Muscle layer of duodenum (tissue), 2 donors: ENCODE results near the gene GIMAP2.
"Not testable (repeated sequence)": the region's sequence is repeated elsewhere in the genome, so short reads cannot be mapped to it uniquely, and the experiment has no call there.

ENCODE experiments used
- H3K27ac ChIP-seq: one replicate; pipeline ENCODE4 v1.7.0; 2013; ENCODE audit warnings: mild to moderate bottlenecking, low read length
- H3K27me3 ChIP-seq: one replicate; pipeline ENCODE4 v1.7.0; 2013; ENCODE audit warnings: low read depth, mild to moderate bottlenecking, control low read depth, low read length
- H3K36me3 ChIP-seq, 2 donors: one replicate each; pipeline ENCODE4 v1.7.0; 2013; ENCODE audit warnings: low read length in 2 of 2, control low read depth in 1 of 2, mild to moderate bottlenecking in 1 of 2; ENCODE audit not compliant: insufficient read depth in 2 of 2, control insufficient read depth in 1 of 2
- H3K4me1 ChIP-seq, 2 donors: one replicate each; pipeline ENCODE4 v1.7.0; 2013; ENCODE audit warnings: low read length in 2 of 2, mild to moderate bottlenecking in 2 of 2, control low read depth in 1 of 2, moderate library complexity in 1 of 2; ENCODE audit not compliant: insufficient read depth in 2 of 2, control insufficient read depth in 1 of 2
- H3K4me3 ChIP-seq, 2 donors: one replicate each; pipeline ENCODE4 v1.7.0; 2013; ENCODE audit warnings: low read length in 2 of 2, low read depth in 1 of 2, mild to moderate bottlenecking in 1 of 2
- H3K9me3 ChIP-seq, 2 donors: one replicate each; pipeline ENCODE4 v1.7.0; 2013; ENCODE audit warnings: low read length in 2 of 2, control low read depth in 1 of 2, mild to moderate bottlenecking in 1 of 2; ENCODE audit not compliant: control insufficient read depth in 1 of 2
- donor health status: healthy.

The GIMAP2 gene

DNA sequence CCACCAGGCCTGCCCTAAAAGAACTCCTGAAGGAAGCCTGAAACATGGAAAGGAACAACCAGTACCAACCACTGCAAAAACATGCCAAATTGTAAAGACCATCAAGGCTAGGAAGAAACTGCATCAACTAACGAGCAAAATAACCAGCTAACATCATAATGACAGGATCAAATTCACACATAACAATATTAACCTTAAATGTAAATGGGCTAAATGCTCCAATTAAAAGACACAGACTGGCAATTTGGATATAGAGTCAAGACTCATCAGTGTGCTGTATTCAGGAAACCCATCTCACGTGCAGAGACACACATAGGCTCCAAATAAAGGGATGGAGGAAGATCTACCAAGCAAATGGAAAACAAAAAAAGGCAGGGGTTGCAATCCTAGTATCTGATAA is 5.1 kb upstream of the GIMAP2 start:
- H3K4me3 ChIP-seq, H3K27ac ChIP-seq, H3K36me3 ChIP-seq, H3K9me3 ChIP-seq, H3K4me1 ChIP-seq, H3K27me3 ChIP-seq: not testable (repeated sequence)

GRCh38 chr7:150686030-150686631 is 625 bp downstream of the GIMAP2 start:
- H3K4me1 ChIP-seq, result peaks cover 0 to 5% of the 10 kb centered on the region in 2 donors
- no peaks in the 10 kb centered on the region for H3K9me3 ChIP-seq
- peaks cover 6 to 13% of the 10 kb centered on the region in 2 donors for H3K36me3 ChIP-seq
- H3K27ac ChIP-seq, result peak overlapping the region; percentile 97
- H3K27me3 ChIP-seq, result no peaks in the 10 kb centered on the region
- peak overlapping the region; percentile 60 to 75 for H3K4me3 ChIP-seq

DNA sequence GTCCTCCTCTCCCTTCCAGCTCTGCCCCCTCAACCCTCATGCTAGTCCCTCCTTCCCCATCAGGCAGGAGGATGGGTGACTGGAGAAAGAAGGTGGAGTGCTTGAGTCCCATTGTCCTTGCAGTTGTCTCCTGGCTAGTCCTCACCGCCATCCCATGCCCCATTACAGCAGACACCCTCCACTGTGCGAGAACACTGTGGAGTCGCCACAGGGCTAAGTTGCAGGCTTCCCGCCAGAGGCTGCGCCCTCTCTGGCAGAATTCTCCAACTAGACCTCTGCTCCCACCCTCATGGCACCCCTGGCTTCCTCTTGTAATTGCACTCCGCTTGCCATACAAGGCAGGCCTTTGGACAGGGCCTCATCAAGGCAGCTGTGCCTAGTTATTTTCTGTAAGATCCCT is 3.1 kb downstream of the GIMAP2 start:
- peaks cover 0 to 5% of the 10 kb centered on the region in 2 donors for H3K4me1 ChIP-seq
- H3K27ac ChIP-seq, result no peak overlapping the region
- no peaks in the 10 kb centered on the region for H3K27me3 ChIP-seq
- H3K4me3 ChIP-seq, result no peak overlapping the region
- H3K9me3 ChIP-seq, result no peaks in the 10 kb centered on the region
- H3K36me3 ChIP-seq, result peaks cover 6 to 23% of the 10 kb centered on the region in 2 donors

DNA sequence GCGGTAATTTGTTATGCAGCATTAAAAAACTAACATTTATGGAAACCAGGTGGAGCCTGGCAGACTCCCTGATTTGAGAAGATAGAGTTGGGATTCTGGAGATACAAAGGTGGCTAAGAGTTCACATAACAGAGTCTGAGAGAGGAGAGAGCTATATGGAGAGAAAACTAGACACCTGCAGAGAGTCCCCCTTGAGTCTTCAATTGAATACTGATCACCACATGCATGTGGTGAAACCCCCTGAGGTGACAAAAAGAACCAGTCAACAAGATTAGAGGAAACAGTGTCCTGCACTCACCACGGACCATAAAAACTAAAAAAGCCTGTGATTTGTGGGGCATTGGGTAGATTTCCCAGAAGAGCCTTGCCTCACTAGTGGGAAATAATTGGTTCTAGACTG is 10.1 kb downstream of the GIMAP2 start:
- Histone ChIP-seq H3K9me3 (peaks cover 5 to 12% of the 10 kb centered on the region in 2 donors), H3K4me3 (no peak overlapping the region), H3K4me1 (no peaks in the 10 kb centered on the region), H3K27me3 (no peaks in the 10 kb centered on the region), H3K36me3 (peaks cover 0 to 15% of the 10 kb centered on the region in 2 donors), H3K27ac (no peak overlapping the region)

DNA sequence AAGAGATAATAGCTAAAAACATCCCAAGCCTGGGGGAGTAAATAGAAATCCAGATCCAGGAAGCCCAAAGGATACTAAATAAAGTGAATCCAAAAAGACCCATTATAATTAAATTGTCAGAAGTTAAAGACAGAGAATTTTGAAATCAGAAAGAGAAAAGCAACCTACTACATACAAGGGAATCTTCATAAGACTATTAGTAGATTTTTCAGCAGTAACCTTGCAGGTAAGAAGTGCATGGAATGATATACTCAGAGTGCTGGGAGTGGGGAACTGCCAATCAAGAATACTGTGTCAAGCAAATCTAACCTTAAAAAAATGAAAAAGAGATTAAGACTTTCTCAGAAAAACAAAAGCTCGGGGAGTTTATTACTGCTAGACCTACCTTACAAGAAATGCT is 17.7 kb downstream of the GIMAP2 start:
- Histone ChIP-seq H3K36me3 (no peaks in the 10 kb centered on the region), H3K27ac (no peak overlapping the region), H3K4me1 (no peaks in the 10 kb centered on the region), H3K4me3 (no peak overlapping the region), H3K9me3 (peaks cover 30 to 38% of the 10 kb centered on the region in 2 donors), H3K27me3 (no peaks in the 10 kb centered on the region)

DNA sequence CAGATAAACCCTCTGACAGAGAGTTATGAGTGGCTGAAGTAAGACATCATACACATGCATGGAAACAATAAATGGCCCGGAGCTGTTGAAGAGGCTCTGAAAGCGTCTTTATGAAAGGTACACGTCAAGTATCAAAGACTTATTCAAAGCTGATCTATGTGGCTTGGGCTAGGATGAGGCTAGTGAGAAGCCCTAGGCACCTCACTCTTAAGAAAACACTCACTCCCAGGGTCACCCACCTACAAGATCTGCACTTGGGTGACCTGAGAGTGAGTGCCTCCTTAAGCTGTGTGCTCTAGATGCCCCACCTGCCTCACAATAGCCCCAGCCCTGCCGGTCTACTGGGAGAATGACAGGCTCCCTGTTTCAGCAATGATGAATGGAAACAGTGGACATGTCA is 29.8 kb downstream of the GIMAP2 start:
- Histone ChIP-seq H3K27ac (peak overlapping the region; percentile 77), H3K4me3 (no peak overlapping the region), H3K4me1 (peaks cover 0 to 4% of the 10 kb centered on the region in 2 donors)

GRCh38 chr7:150715738-150716137 is 30.2 kb downstream of the GIMAP2 start:
- H3K36me3 ChIP-seq, result peaks cover 0 to 8% of the 10 kb centered on the region in 2 donors
- peaks cover 0 to 4% of the 10 kb centered on the region in 2 donors for H3K4me1 ChIP-seq
- H3K27me3 ChIP-seq, result no peaks in the 10 kb centered on the region
- H3K27ac ChIP-seq, result peak overlapping the region; percentile 77
- peaks cover 0 to 3% of the 10 kb centered on the region in 2 donors for H3K9me3 ChIP-seq
- H3K4me3 ChIP-seq, result peak overlapping the region in 1 of 2 donors; percentile 18

More for the DNA sequence above, 29.8 kb downstream of the GIMAP2 start:
- Histone ChIP-seq H3K27me3 (no peaks in the 10 kb centered on the region), H3K36me3 (peaks cover 0 to 4% of the 10 kb centered on the region in 2 donors), H3K9me3 (peaks cover 0 to 3% of the 10 kb centered on the region in 2 donors)

- Histone ChIP-seq H3K4me3 (peak within 1 kb of the TSS; percentile 42 to 59), H3K36me3 (peaks cover 0 to 9% of the 10 kb centered on the region in 2 donors), H3K27me3 (no peaks in the 10 kb centered on the region), H3K9me3 (peaks cover 0 to 3% of the 10 kb centered on the region in 2 donors), H3K27ac (peak within 1 kb of the TSS; percentile 77), H3K4me1 (peaks cover 0 to 4% of the 10 kb centered on the region in 2 donors)
Observed at GRCh38 chr7:150716368-150716767, 30.9 kb downstream of the GIMAP2 start, which contains the start of gene GIMAP1. GIMAP1 (plus strand) TSS chr7:150716613; CDS start chr7:150719048, 2,435 bp downstream.

DNA sequence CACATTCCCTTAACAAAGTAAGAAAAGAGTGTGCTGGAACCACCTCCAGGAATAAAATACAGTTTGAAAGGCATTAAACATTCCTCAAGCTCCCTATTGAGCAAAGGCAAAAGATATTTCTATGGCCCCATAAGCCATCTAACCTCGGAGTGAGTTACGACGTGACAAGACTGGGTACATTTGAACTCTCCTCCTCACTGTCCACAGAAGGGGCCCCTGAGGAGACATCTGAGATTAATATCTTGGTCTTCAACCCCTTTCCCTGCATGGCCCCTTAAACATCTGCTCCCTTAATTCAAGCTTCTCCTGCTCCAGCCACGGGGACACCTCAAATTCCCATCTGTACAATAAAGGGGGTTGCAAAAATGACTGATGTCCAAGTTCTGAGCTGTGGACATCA is 31.4 kb downstream of the GIMAP2 start:
- Histone ChIP-seq H3K27me3 (no peaks in the 10 kb centered on the region), H3K4me3 (peak overlapping the region; percentile 42 to 59), H3K27ac (peak overlapping the region; percentile 77), H3K36me3 (peaks cover 0 to 9% of the 10 kb centered on the region in 2 donors), H3K4me1 (peaks cover 0 to 4% of the 10 kb centered on the region in 2 donors), H3K9me3 (peaks cover 0 to 3% of the 10 kb centered on the region in 2 donors)

DNA sequence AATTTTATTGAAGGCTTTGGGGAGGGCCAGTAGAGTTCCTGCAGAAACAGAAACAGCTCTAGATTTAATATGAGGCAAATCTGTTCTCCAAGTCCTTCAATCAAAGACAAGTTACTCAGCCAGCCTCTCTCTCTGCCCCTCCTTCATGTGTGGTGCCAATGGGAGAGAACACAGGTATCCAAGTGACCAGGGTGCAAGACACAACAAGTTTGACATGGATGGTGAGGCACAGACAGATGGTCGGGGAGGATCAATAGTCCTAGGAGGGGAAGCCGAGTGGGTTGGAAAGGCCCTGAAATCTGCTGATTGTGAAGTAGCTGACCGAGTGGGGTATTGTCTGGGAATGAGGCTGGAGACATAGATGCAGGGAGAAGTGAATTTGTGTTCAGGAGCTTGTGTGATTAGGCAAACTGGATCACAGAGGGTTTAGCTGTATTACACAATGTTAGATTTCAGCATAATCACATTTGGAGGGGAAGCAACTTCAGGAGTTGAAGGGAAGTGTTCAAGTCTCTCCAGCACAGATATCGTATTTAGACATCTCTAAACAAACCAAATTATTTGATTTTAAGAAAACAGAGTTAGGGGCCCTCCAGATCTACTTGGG is 32.4 kb downstream of the GIMAP2 start:
- H3K4me1 ChIP-seq, result peaks cover 0 to 4% of the 10 kb centered on the region in 2 donors
- H3K4me3 ChIP-seq, result peak overlapping the region; percentile 42 to 59
- H3K36me3 ChIP-seq, result peaks cover 0 to 9% of the 10 kb centered on the region in 2 donors
- H3K27me3 ChIP-seq, result no peaks in the 10 kb centered on the region
- H3K27ac ChIP-seq, result peak overlapping the region; percentile 77
- peaks cover 0 to under 1% of the 10 kb centered on the region in 2 donors for H3K9me3 ChIP-seq

GRCh38 chr7:150719436-150719835 is 33.9 kb downstream of the GIMAP2 start:
- H3K27me3 ChIP-seq, result no peaks in the 10 kb centered on the region
- H3K4me1 ChIP-seq, result peaks cover 0 to 4% of the 10 kb centered on the region in 2 donors
- H3K4me3 ChIP-seq, result no peak overlapping the region
- H3K9me3 ChIP-seq, result no peaks in the 10 kb centered on the region
- no peak overlapping the region for H3K27ac ChIP-seq
- peaks cover 0 to 9% of the 10 kb centered on the region in 2 donors for H3K36me3 ChIP-seq
